HepG2 (cell line): Measurements from ENCODE around the gene CEP68. TPM values are rescaled to one million over a fixed set of nuclear protein-coding genes. Genes with fewer than 3 reads are reported as not detected.
A peak's percentile ranks its signal among the peaks of the same experiment; 100 is the strongest.

ENCODE experiments used
- DR1 ChIP-seq: sonication (generic); formaldehyde crosslinking; IDR thresholded peaks from 2 replicates; pipeline ENCODE4 v1.8.0; 2021; ENCODE audit warnings: mild to moderate bottlenecking, missing genetic modification reagents, inconsistent platforms
- HOXD1 ChIP-seq: sonication (generic); formaldehyde crosslinking; IDR thresholded peaks from 2 replicates; pipeline ENCODE4 v1.5.0; 2020; ENCODE audit warnings: missing genetic modification reagents
- NCOA1 ChIP-seq: sonication (generic); formaldehyde crosslinking; IDR thresholded peaks from 2 replicates; pipeline ENCODE4 v1.9.0; 2021; ENCODE audit warnings: missing genetic modification reagents
- SAP130 ChIP-seq: IDR thresholded peaks from 2 replicates; pipeline ENCODE4 v1.6.1; 2016; ENCODE audit warnings: low read depth
- SPEN ChIP-seq: sonication (generic); formaldehyde crosslinking; IDR thresholded peaks from 2 replicates; pipeline ENCODE4 v1.5.1; 2020; ENCODE audit warnings: low read depth, mild to moderate bottlenecking, missing genetic modification reagents
- TEAD2 ChIP-seq: sonication (generic); formaldehyde crosslinking; IDR thresholded peaks from 2 replicates; pipeline ENCODE4 v1.9.0; 2021; ENCODE audit warnings: missing genetic modification reagents
- THAP7 ChIP-seq: sonication (generic); formaldehyde crosslinking; IDR thresholded peaks from 2 replicates; pipeline ENCODE4 v1.8.1; 2023; ENCODE audit warnings: mild to moderate bottlenecking, missing genetic modification reagents
- U2AF1 ChIP-seq: fragments of 200-400 bp; formaldehyde crosslinking; optimal IDR thresholded peaks from 2 replicates; pipeline ENCODE3; 2017; ENCODE audit warnings: mild to moderate bottlenecking, low read depth, low read length
- ZBTB1 ChIP-seq: sonication (generic); formaldehyde crosslinking; IDR thresholded peaks from 2 replicates; pipeline ENCODE4 v1.4.0; 2020; ENCODE audit warnings: missing genetic modification reagents, borderline replicate concordance
- ZBTB7A ChIP-seq: sonication (generic); formaldehyde crosslinking; IDR thresholded peaks from 2 replicates; pipeline ENCODE4 v1.8.0; 2022; ENCODE audit warnings: mild to moderate bottlenecking, missing genetic modification reagents
- ZFP36L1 ChIP-seq: sonication (generic); formaldehyde crosslinking; IDR thresholded peaks from 2 replicates; pipeline ENCODE4 v1.8.0; 2022; ENCODE audit warnings: mild to moderate bottlenecking, missing genetic modification reagents, moderate library complexity
- ZMYM3 ChIP-seq: sonication (generic); formaldehyde crosslinking; IDR thresholded peaks from 2 replicates; pipeline ENCODE4 v1.5.1; 2020; ENCODE audit warnings: mild to moderate bottlenecking, missing genetic modification reagents
- ZNF17 ChIP-seq: sonication (generic); formaldehyde crosslinking; IDR thresholded peaks from 2 replicates; pipeline ENCODE4 v1.5.0; 2020; ENCODE audit warnings: mild to moderate bottlenecking, missing genetic modification reagents
- ZNF180 ChIP-seq: sonication (generic); formaldehyde crosslinking; IDR thresholded peaks from 2 replicates; pipeline ENCODE4 v1.4.0; 2020; ENCODE audit warnings: low read depth, missing genetic modification reagents, borderline replicate concordance
- ZNF280B ChIP-seq: sonication (generic); formaldehyde crosslinking; IDR thresholded peaks from 2 replicates; pipeline ENCODE4 v1.5.0; 2020; ENCODE audit warnings: missing genetic modification reagents, mild to moderate bottlenecking, borderline replicate concordance
- ZNF331 ChIP-seq: sonication (generic); formaldehyde crosslinking; IDR thresholded peaks from 2 replicates; pipeline ENCODE4 v1.4.0; 2020; ENCODE audit warnings: missing genetic modification reagents
- ZNF550 ChIP-seq: sonication (generic); formaldehyde crosslinking; IDR thresholded peaks from 2 replicates; pipeline ENCODE4 v1.4.0; 2020; ENCODE audit warnings: mild to moderate bottlenecking, missing genetic modification reagents, borderline replicate concordance
- ZNF687 ChIP-seq: sonication (generic); formaldehyde crosslinking; IDR thresholded peaks from 2 replicates; pipeline ENCODE4 v1.5.1; 2020; ENCODE audit warnings: mild to moderate bottlenecking, missing genetic modification reagents, moderate library complexity
- ZNF800 ChIP-seq: sonication (generic); formaldehyde crosslinking; IDR thresholded peaks from 2 replicates; pipeline ENCODE4 v1.4.0; 2020; ENCODE audit warnings: missing genetic modification reagents
- ZSCAN21 ChIP-seq: sonication (generic); formaldehyde crosslinking; IDR thresholded peaks from 2 replicates; pipeline ENCODE4 v1.8.0; 2022; ENCODE audit warnings: mild to moderate bottlenecking, missing genetic modification reagents, moderate library complexity, borderline replicate concordance
- polyA plus RNA-seq, 8 experiments: library from polyadenylated mRNA; depleted of rRNA in 3 of 8; stranded (reverse) in 7 of 8; unstranded in 1 of 8; fragments of >200 nt; fragmentation: Illumina TruSeq in 4 of 8; extraction: Trizol in 4 of 8; gene quantifications; 2 replicates each; pipeline versions ENCODE4 v1.2.1 to v1.2.3, GENCODE V29; 2011 to 2016; ENCODE audit warnings: low read depth in 4 of 8, missing spikeins in 1 of 8, mixed read lengths in 1 of 8; ENCODE audit not compliant: insufficient read depth in 1 of 8
- total RNA-seq, 5 experiments: library from RNA; depleted of rRNA; stranded (reverse); fragments of >200 nt; fragmentation: Illumina TruSeq; extraction: Trizol; gene quantifications; 2 replicates each; pipeline ENCODE4 v1.2.3, GENCODE V29; 2016; ENCODE audit warnings: low read depth in 1 of 5

The CEP68 gene
- total and polyA plus RNA-seq, 2 of the 13 experiments (the other 11 are each of a cell fraction or from before 2014, with no cell fraction given): 5.7 to 9.3 TPM

- peak; percentile 57 for TF ChIP-seq ZNF800
- TF ChIP-seq ZNF687 (CRISPR knock-in tag): peak; percentile 96
- no peak for TF ChIP-seq THAP7
- no peak for TF ChIP-seq ZNF17 (CRISPR knock-in tag)
- peak; percentile 79 for TF ChIP-seq ZNF331 (CRISPR knock-in tag)
- TF ChIP-seq ZBTB1 (CRISPR knock-in tag): peak; percentile 81; the same call in 1 of the 2 replicates
- TF ChIP-seq ZNF550 (CRISPR knock-in tag): no peak; the same call in 1 of the 2 replicates
- TF ChIP-seq U2AF1: no peak
- peak; percentile 75; the same call in 1 of the 2 replicates for TF ChIP-seq SPEN (CRISPR knock-in tag)
- peak; percentile 79; the same call in 1 of the 2 replicates for TF ChIP-seq ZBTB7A (CRISPR knock-in tag)
- no peak; the same call in 1 of the 2 replicates for TF ChIP-seq NCOA1 (CRISPR knock-in tag)
- peak; percentile 52; the same call in 1 of the 2 replicates for TF ChIP-seq ZNF280B (CRISPR knock-in tag)
- peak; percentile 86 for TF ChIP-seq SAP130 (CRISPR knock-in tag)
- TF ChIP-seq DR1 (CRISPR knock-in tag): peak; percentile 93
- no peak for TF ChIP-seq ZMYM3 (CRISPR knock-in tag)
- TF ChIP-seq ZNF180 (CRISPR knock-in tag): peak; percentile 8; the same call in 1 of the 2 replicates
- TF ChIP-seq ZFP36L1 (CRISPR knock-in tag): 0 out of 2 replicates have a peak, but pooled peaks have one; percentile 59
- peak; percentile 89; the same call in 1 of the 2 replicates for TF ChIP-seq ZSCAN21 (CRISPR knock-in tag)
- TF ChIP-seq TEAD2 (CRISPR knock-in tag): 0 out of 2 replicates have a peak, but pooled peaks have one; percentile 48
- peak; percentile 80; the same call in 1 of the 2 replicates for TF ChIP-seq HOXD1
These were observed at the start of gene CEP68 (continued) for GRCh38 chr2:65056215-65057053.
